ENCODE measurements around the gene PCDH15. TPM values are rescaled to one million over a fixed set of nuclear protein-coding genes. Genes with fewer than 3 reads are reported as not detected.

Gene PCDH15
- total RNA-seq, 1 experiment from 2014 or later, result 0.59 TPM

DNA sequence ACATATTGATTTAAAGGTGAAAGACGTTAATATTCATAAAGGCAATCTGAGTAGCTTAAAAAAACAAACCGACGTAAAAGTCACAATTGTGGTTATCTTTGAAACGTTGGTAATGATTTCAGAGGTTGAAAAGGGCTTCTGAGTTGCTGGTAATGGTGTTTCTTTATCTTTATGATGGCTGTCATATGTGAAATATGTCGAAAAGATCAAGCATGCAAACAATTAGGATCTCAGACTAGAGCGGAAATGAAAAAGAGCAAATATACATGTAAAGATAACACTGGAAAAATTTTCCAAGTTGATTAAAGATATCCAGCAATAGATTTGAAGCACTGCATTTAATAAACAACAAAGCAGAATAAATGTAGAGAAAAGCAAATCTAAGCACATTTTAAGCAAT lies 1030.1 kb downstream of the PCDH15 start:
- H3K27me3 Mint-ChIP-seq (ENCODE audit: low read depth), result no peaks in the 10 kb centered on the region
- TF ChIP-seq TEAD1 (CRISPR knock-in tag; IDR thresholded peaks at IDR 0.05), result no peak
- TF ChIP-seq ZNF317 (CRISPR knock-in tag; IDR thresholded peaks at IDR 0.05; ENCODE audit: borderline replicate concordance, low read depth), result no peak
- TF ChIP-seq HMGA2 (CRISPR knock-in tag; IDR thresholded peaks at IDR 0.05), result no peak
- TF ChIP-seq, protein P1, sequence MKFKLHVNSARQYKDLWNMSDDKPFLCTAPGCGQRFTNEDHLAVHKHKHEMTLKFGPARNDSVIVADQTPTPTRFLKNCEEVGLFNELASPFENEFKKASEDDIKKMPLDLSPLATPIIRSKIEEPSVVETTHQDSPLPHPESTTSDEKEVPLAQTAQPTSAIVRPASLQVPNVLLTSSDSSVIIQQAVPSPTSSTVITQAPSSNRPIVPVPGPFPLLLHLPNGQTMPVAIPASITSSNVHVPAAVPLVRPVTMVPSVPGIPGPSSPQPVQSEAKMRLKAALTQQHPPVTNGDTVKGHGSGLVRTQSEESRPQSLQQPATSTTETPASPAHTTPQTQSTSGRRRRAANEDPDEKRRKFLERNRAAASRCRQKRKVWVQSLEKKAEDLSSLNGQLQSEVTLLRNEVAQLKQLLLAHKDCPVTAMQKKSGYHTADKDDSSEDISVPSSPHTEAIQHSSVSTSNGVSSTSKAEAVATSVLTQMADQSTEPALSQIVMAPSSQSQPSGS (CRISPR knock-in tag; IDR thresholded peaks at IDR 0.05; ENCODE audit: borderline replicate concordance, low read depth), result no peak
- no peak for TF ChIP-seq CBFB (CRISPR knock-in tag; IDR thresholded peaks at IDR 0.05; ENCODE audit: low read depth)
- TF ChIP-seq NFYB (CRISPR knock-in tag; conservative IDR thresholded peaks at IDR 0.05; ENCODE audit: low read depth), result no peak
- TF ChIP-seq, protein P2, sequence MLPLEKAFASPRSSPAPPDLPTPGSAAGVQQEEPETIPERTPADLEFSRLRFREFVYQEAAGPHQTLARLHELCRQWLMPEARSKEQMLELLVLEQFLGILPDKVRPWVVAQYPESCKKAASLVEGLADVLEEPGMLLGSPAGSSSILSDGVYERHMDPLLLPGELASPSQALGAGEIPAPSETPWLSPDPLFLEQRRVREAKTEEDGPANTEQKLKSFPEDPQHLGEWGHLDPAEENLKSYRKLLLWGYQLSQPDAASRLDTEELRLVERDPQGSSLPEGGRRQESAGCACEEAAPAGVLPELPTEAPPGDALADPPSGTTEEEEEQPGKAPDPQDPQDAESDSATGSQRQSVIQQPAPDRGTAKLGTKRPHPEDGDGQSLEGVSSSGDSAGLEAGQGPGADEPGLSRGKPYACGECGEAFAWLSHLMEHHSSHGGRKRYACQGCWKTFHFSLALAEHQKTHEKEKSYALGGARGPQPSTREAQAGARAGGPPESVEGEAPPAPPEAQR (CRISPR knock-in tag; IDR thresholded peaks at IDR 0.05), result no peak
- TF ChIP-seq FOXJ3 (CRISPR knock-in tag; IDR thresholded peaks at IDR 0.05; ENCODE audit: borderline replicate concordance), result no peak
- TF ChIP-seq, protein P3, sequence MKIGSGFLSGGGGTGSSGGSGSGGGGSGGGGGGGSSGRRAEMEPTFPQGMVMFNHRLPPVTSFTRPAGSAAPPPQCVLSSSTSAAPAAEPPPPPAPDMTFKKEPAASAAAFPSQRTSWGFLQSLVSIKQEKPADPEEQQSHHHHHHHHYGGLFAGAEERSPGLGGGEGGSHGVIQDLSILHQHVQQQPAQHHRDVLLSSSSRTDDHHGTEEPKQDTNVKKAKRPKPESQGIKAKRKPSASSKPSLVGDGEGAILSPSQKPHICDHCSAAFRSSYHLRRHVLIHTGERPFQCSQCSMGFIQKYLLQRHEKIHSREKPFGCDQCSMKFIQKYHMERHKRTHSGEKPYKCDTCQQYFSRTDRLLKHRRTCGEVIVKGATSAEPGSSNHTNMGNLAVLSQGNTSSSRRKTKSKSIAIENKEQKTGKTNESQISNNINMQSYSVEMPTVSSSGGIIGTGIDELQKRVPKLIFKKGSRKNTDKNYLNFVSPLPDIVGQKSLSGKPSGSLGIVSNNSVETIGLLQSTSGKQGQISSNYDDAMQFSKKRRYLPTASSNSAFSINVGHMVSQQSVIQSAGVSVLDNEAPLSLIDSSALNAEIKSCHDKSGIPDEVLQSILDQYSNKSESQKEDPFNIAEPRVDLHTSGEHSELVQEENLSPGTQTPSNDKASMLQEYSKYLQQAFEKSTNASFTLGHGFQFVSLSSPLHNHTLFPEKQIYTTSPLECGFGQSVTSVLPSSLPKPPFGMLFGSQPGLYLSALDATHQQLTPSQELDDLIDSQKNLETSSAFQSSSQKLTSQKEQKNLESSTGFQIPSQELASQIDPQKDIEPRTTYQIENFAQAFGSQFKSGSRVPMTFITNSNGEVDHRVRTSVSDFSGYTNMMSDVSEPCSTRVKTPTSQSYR (CRISPR knock-in tag; IDR thresholded peaks at IDR 0.05), result no peak
- TF ChIP-seq, protein P4, sequence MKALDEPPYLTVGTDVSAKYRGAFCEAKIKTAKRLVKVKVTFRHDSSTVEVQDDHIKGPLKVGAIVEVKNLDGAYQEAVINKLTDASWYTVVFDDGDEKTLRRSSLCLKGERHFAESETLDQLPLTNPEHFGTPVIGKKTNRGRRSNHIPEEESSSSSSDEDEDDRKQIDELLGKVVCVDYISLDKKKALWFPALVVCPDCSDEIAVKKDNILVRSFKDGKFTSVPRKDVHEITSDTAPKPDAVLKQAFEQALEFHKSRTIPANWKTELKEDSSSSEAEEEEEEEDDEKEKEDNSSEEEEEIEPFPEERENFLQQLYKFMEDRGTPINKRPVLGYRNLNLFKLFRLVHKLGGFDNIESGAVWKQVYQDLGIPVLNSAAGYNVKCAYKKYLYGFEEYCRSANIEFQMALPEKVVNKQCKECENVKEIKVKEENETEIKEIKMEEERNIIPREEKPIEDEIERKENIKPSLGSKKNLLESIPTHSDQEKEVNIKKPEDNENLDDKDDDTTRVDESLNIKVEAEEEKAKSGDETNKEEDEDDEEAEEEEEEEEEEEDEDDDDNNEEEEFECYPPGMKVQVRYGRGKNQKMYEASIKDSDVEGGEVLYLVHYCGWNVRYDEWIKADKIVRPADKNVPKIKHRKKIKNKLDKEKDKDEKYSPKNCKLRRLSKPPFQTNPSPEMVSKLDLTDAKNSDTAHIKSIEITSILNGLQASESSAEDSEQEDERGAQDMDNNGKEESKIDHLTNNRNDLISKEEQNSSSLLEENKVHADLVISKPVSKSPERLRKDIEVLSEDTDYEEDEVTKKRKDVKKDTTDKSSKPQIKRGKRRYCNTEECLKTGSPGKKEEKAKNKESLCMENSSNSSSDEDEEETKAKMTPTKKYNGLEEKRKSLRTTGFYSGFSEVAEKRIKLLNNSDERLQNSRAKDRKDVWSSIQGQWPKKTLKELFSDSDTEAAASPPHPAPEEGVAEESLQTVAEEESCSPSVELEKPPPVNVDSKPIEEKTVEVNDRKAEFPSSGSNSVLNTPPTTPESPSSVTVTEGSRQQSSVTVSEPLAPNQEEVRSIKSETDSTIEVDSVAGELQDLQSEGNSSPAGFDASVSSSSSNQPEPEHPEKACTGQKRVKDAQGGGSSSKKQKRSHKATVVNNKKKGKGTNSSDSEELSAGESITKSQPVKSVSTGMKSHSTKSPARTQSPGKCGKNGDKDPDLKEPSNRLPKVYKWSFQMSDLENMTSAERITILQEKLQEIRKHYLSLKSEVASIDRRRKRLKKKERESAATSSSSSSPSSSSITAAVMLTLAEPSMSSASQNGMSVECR (CRISPR knock-in tag; IDR thresholded peaks at IDR 0.05; ENCODE audit: borderline replicate concordance), result no peak
- no peak for TF ChIP-seq TEAD4 (CRISPR knock-in tag; IDR thresholded peaks at IDR 0.05)
- TF ChIP-seq, protein P5, sequence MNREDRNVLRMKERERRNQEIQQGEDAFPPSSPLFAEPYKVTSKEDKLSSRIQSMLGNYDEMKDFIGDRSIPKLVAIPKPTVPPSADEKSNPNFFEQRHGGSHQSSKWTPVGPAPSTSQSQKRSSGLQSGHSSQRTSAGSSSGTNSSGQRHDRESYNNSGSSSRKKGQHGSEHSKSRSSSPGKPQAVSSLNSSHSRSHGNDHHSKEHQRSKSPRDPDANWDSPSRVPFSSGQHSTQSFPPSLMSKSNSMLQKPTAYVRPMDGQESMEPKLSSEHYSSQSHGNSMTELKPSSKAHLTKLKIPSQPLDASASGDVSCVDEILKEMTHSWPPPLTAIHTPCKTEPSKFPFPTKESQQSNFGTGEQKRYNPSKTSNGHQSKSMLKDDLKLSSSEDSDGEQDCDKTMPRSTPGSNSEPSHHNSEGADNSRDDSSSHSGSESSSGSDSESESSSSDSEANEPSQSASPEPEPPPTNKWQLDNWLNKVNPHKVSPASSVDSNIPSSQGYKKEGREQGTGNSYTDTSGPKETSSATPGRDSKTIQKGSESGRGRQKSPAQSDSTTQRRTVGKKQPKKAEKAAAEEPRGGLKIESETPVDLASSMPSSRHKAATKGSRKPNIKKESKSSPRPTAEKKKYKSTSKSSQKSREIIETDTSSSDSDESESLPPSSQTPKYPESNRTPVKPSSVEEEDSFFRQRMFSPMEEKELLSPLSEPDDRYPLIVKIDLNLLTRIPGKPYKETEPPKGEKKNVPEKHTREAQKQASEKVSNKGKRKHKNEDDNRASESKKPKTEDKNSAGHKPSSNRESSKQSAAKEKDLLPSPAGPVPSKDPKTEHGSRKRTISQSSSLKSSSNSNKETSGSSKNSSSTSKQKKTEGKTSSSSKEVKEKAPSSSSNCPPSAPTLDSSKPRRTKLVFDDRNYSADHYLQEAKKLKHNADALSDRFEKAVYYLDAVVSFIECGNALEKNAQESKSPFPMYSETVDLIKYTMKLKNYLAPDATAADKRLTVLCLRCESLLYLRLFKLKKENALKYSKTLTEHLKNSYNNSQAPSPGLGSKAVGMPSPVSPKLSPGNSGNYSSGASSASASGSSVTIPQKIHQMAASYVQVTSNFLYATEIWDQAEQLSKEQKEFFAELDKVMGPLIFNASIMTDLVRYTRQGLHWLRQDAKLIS (CRISPR knock-in tag; IDR thresholded peaks at IDR 0.05; ENCODE audit: borderline replicate concordance), result no peak
- no peak for TF ChIP-seq ZNF671 (CRISPR knock-in tag; IDR thresholded peaks at IDR 0.05)
- no peak for TF ChIP-seq MYBL2 (CRISPR knock-in tag; IDR thresholded peaks at IDR 0.05)
- no peak for TF ChIP-seq NFATC4 (CRISPR knock-in tag; IDR thresholded peaks at IDR 0.05)
- TF ChIP-seq GTF2I (CRISPR knock-in tag; conservative IDR thresholded peaks at IDR 0.05), result no peak
- TF ChIP-seq, protein P6, sequence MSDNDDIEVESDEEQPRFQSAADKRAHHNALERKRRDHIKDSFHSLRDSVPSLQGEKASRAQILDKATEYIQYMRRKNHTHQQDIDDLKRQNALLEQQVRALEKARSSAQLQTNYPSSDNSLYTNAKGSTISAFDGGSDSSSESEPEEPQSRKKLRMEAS (CRISPR knock-in tag; IDR thresholded peaks at IDR 0.05), result no peak
- TF ChIP-seq JUN (CRISPR knock-in tag; IDR thresholded peaks at IDR 0.05), result no peak
- TF ChIP-seq ATF1 (CRISPR knock-in tag; IDR thresholded peaks at IDR 0.05), result no peak
- TF ChIP-seq SMAD4 (CRISPR knock-in tag; IDR thresholded peaks at IDR 0.05), result no peak
- H3K4me3 Mint-ChIP-seq, result no peak overlapping the region
- peaks cover 3% of the 10 kb centered on the region for H3K4me1 Mint-ChIP-seq
- no peak overlapping the region for H3K27ac Mint-ChIP-seq
- ATAC-seq (no peak), DNase-seq (ENCODE audit: low spot score) (no peak)
- peaks cover 6% of the 10 kb centered on the region for H3K9me3 Mint-ChIP-seq
- no peaks in the 10 kb centered on the region for H3K36me3 Mint-ChIP-seq
- ChIA-PET POLR2A (no interaction called here), CTCF (no interaction called here)

All from WTC11 (cell line).